Right lobe of liver (tissue), 6 donors: Measurements from ENCODE around the gene NEK1. TPM values are rescaled to one million over a fixed set of nuclear protein-coding genes. Genes with fewer than 3 reads are reported as not detected.
A peak's percentile ranks its signal among the peaks of the same experiment; 100 is the strongest.

Experiments
- ATAC-seq, 4 donors: fragments of 200-7000 bp; cut with Tn5 transposase; one replicate each; pipeline ENCODE4 v1.9.1; 2020; ENCODE audit warnings: mild to moderate bottlenecking in 4 of 4, moderate library complexity in 4 of 4
- DNase-seq, 3 donors: peaks; one replicate each; pipeline ENCODE4 v3.0.0-alpha.2; 2020
- H3K27ac ChIP-seq, 3 donors: fragments of 200-600 bp; one replicate each; pipeline ENCODE4 v1.8.0; 2022
- H3K27me3 ChIP-seq, 2 donors: fragments of 200-600 bp; one replicate each; pipeline ENCODE4 v1.8.0; 2022
- H3K36me3 ChIP-seq, 4 donors: fragments of 200-600 bp; sonication (generic) in 1 of 4; one replicate each; pipeline versions ENCODE4 v1.5.1 to v1.8.0; 2017 to 2022; ENCODE audit warnings: control low read depth in 1 of 4
- H3K4me1 ChIP-seq, 4 donors: fragments of 200-600 bp; sonication (generic) in 1 of 4; one replicate each; pipeline versions ENCODE4 v1.5.1 to v1.8.0; 2017 to 2022; ENCODE audit warnings: control low read depth in 1 of 4
- H3K4me3 ChIP-seq, 3 donors: fragments of 200-600 bp; one replicate each; pipeline ENCODE4 v1.8.0; 2022
- H3K9me3 ChIP-seq, 4 donors: fragments of 200-600 bp; sonication (generic) in 1 of 4; one replicate each; pipeline versions ENCODE4 v1.5.1 to v1.8.0; 2017 to 2022; ENCODE audit warnings: control low read depth in 1 of 4
- POLR2A ChIP-seq: fragments of 450-650 bp; IDR thresholded peaks from one replicate; pipeline ENCODE4 v1.6.1; 2017; ENCODE audit warnings: antibody characterized with exemption, mild to moderate bottlenecking
- WGBS: methylation state at CpG from one replicate; pipeline ENCODE4 v1.1.6; 2018; ENCODE audit warnings: low coverage, low lambda C conversion rate; ENCODE audit not compliant: insufficient coverage; ENCODE audit errors: missing lambda C conversion rate; 5-methylcytosine and 5-hydroxymethylcytosine counted together
- intact Hi-C, 2 donors: fragments of 100-400 bp; cut with DNase I; formaldehyde crosslinking; loops; one replicate each; pipeline versions ENCODE4 v1.11.2 to v1.14.1; 2022
- total RNA-seq, 6 experiments: library from RNA; depleted of rRNA in 2 of 6; stranded (reverse); fragments of >200 nt in 2 of 6; fragmentation: NEBNext Ultra II Directional in 3 of 6; extraction: Animal tissue kit (Norgen Biotek cat#: 25700) in 3 of 6; gene quantifications; one replicate each; pipeline versions ENCODE4 v1.1.0 to v1.2.4, GENCODE V29; 2016 to 2023
- TF ChIP-seq, protein P1 (sequence below), 4 donors: fragments of 200-600 bp in 3 of 4; fragments of 450-650 bp in 1 of 4; IDR thresholded peaks; one replicate each; pipeline versions ENCODE4 v1.5.1 to v1.8.0; 2016 to 2022; ENCODE audit warnings: antibody characterized with exemption in 4 of 4, mild to moderate bottlenecking in 2 of 4
- donor health status: DM: no; HTN: yes; CAD: no.
- donor health status: DM: no; HTN: no; CAD: no.
- donor health status: DM: no; HTN: no; CAD: no.
- donor health status: DM: no; HTN: yes; CAD: no.
- donor health status: DM: no; HTN: yes; CAD: no.

Gene NEK1
- total RNA-seq, 6 experiments from 2014 or later: 4.1 to 5.2 (median 4.5) TPM

DNA sequence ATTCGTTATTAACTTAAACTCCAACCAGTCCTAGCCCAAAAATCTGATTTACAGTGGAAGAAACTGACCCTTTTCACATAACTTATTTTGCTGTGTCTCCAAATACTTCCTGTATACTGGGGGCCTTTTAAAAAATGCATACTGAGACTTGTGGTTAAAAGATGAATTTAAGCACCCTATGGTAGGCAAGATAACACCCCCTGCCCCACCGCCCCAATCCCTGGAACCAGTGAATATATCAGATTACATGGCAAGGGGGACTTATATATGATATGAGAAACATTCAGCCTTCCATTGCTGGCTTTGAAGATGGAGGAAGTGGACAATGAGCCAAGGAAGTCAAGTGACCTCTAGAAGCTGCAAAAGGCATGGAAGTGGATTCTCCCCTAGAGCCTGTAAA, 4.9 kb upstream of the NEK1 start:
- intact Hi-C loops: no loop called here
- no peak overlapping the region for H3K27ac ChIP-seq
- ATAC-seq (no peak), DNase-seq (no peak)
- H3K36me3 ChIP-seq: no peaks in the 10 kb centered on the region
- no peak overlapping the region for H3K4me3 ChIP-seq
- H3K9me3 ChIP-seq: no peaks in the 10 kb centered on the region
- 56% methylated on average over 2 of the region's 2 CpGs for WGBS
- no peaks in the 10 kb centered on the region for H3K27me3 ChIP-seq
- H3K4me1 ChIP-seq: peaks cover 0 to 8% (median under 1%) of the 10 kb centered on the region in 4 donors
- TF ChIP-seq, protein P1, sequence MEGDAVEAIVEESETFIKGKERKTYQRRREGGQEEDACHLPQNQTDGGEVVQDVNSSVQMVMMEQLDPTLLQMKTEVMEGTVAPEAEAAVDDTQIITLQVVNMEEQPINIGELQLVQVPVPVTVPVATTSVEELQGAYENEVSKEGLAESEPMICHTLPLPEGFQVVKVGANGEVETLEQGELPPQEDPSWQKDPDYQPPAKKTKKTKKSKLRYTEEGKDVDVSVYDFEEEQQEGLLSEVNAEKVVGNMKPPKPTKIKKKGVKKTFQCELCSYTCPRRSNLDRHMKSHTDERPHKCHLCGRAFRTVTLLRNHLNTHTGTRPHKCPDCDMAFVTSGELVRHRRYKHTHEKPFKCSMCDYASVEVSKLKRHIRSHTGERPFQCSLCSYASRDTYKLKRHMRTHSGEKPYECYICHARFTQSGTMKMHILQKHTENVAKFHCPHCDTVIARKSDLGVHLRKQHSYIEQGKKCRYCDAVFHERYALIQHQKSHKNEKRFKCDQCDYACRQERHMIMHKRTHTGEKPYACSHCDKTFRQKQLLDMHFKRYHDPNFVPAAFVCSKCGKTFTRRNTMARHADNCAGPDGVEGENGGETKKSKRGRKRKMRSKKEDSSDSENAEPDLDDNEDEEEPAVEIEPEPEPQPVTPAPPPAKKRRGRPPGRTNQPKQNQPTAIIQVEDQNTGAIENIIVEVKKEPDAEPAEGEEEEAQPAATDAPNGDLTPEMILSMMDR (IDR thresholded peaks at IDR 0.05): no peak
- no peak for TF ChIP-seq POLR2A

DNA sequence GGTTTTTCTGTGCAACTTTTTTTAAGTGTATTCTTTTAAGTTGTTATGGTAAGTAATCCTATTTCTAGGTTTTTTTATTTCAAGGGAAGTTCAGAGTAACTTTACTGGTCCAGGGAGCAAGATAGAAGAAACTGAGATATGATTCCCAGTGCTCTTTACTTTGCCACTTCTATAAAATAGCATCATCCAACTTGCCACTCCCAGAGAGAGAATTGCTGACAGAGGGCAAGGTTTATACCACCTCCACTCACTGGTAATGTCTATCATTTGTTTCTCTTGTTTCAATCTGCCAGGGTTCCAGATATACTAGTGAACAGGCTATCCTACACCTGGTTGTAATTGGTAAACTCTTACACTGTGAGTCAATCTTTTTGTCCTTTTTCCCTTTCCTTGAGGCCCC, 4.5 kb upstream of the NEK1 start:
- Histone ChIP-seq H3K36me3 (no peaks in the 10 kb centered on the region), H3K9me3 (no peaks in the 10 kb centered on the region), H3K27ac (no peak overlapping the region), H3K27me3 (no peaks in the 10 kb centered on the region), H3K4me1 (peaks cover 0 to 8% (median 0%) of the 10 kb centered on the region in 4 donors), H3K4me3 (no peak overlapping the region)
- DNase-seq: no peak
- TF ChIP-seq POLR2A: no peak
- TF ChIP-seq, protein P1 (IDR thresholded peaks at IDR 0.05): no peak
- intact Hi-C loops: no loop called here
- no peak for ATAC-seq

DNA sequence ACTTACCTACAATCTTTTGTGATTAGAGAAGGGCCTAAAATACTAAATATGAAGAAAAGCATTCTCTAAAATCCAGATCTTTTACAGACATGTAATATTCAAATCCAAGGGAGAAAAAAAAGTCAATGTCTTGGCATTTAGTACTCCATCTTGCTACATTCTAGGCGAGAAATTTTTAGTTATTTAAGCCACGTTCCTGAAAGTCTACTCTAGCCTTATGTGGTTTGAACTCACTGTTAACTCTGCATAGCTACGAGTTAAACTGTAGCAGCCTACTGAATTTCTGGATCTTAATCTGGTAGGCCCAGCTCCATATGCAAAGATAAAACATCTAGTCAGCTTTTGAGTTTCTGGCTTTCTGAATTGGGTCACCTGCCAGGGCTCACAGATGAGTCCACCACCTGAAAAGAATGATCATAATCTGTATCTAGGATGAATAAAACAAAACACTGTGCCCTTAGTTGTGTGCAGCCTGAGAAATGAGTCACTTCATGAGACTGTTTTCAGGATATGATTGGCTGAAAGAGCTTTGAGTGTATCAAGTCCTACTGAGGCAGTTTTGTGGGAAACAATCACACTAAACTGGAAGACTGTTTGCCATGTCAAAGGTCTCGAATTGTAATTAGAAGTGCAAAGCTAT, 3.2 kb upstream of the NEK1 start:
- no peak for TF ChIP-seq POLR2A
- TF ChIP-seq, protein P1 (IDR thresholded peaks at IDR 0.05): no peak
- no peak overlapping the region for H3K27ac ChIP-seq
- no peaks in the 10 kb centered on the region for H3K27me3 ChIP-seq
- peaks cover 0 to 16% (median 0%) of the 10 kb centered on the region in 4 donors for H3K4me1 ChIP-seq
- H3K36me3 ChIP-seq: no peaks in the 10 kb centered on the region
- 67% methylated on average over 4 of the region's 4 CpGs for WGBS
- H3K9me3 ChIP-seq: no peaks in the 10 kb centered on the region
- intact Hi-C loops: no loop called here
- H3K4me3 ChIP-seq: no peak overlapping the region
- ATAC-seq: no peak
- no peak for DNase-seq

DNA sequence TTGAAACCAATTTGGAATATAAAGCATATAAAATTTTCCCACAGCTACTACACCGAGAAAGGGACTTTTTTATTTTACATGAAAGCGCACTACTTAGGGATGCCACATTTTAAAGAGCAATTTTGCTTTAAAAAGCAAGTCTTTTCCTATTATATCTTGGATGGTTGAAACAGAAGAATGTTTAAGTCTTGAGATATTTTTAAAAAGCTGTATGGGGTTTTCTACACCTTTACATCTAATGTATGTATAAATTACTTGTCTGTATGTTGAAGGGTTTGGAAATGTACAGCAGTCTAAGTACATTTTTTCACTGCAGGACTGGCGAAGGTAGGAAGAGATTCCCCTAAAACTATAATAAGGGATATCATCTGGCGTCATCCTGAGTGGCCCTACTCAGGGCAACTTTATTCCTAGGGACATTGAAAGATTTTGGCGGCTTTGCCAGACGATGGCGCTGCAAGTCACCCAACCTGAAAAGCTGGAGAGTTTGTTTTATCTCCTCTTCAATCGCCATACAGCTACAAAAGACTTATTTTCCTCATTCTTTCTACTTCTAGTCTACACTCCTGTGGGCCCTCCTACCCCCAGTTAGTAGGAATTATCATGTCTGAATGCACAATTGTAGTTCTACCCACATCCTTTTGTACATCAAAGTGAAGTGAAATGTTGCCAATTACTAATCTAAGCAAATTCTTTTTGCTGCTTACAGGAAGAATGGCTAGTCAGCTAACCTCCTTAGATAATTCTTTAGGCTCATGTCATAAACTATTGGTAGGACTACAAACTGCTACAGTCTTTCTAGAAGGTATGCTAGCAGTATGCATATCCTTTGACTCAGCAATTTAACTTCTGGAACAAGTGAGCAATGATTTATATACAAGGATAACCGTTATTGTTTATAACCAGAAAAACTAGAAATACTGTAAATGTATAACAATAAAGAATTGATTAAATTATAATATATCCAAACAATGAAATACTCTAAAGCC, 782 bp upstream of the NEK1 start:
- TF ChIP-seq POLR2A: no peak
- TF ChIP-seq, protein P1 (IDR thresholded peaks at IDR 0.05): peak; percentile 58 to 79 (median 76)
- Histone ChIP-seq H3K27ac (peak overlapping the region; percentile 92 to 95 (median 95)), H3K9me3 (no peaks in the 10 kb centered on the region), H3K36me3 (no peaks in the 10 kb centered on the region), H3K4me3 (peak overlapping the region; percentile 67 to 83 (median 78)), H3K27me3 (no peaks in the 10 kb centered on the region), H3K4me1 (peaks cover 0 to 16% (median 0%) of the 10 kb centered on the region in 4 donors)
- DNase-seq (peak; percentile 60 to 77 (median 75)), ATAC-seq (peak; percentile 72 to 77 (median 76))
- WGBS: 3% methylated on average over 9 of the region's 9 CpGs
- intact Hi-C loops: no loop called here
